Psoas muscle (tissue), 8 donors: ENCODE results near the gene FUBP3. TPM values are rescaled to one million over a fixed set of nuclear protein-coding genes. Genes with fewer than 3 reads are reported as not detected.

Experiments used
- ATAC-seq, 4 donors: fragments of 200-7000 bp; cut with Tn5 transposase; one replicate each; pipeline ENCODE4 v1.9.1; 2020; ENCODE audit warnings: moderate library complexity in 3 of 4, mild to moderate bottlenecking in 2 of 4
- DNase-seq, 2 donors: peaks; one replicate each; pipeline ENCODE4 v3.0.0-alpha.2; 2020
- H3K27ac ChIP-seq: fragments of 200-600 bp; one replicate; pipeline ENCODE4 v1.8.0; 2022
- H3K27me3 ChIP-seq, 3 donors: fragments of 200-600 bp in 1 of 3; one replicate each; pipeline versions ENCODE4 v1.6.1 to v1.8.0; 2013 to 2022; ENCODE audit warnings: low read length in 2 of 3, mild to moderate bottlenecking in 2 of 3, moderate library complexity in 1 of 3; ENCODE audit not compliant: insufficient read depth in 3 of 3
- H3K36me3 ChIP-seq, 2 donors: fragments of 200-600 bp in 1 of 2; one replicate each; pipeline versions ENCODE4 v1.6.1 to v1.8.0; 2013 to 2022; ENCODE audit warnings: low read depth in 1 of 2, mild to moderate bottlenecking in 1 of 2, moderate library complexity in 1 of 2; ENCODE audit not compliant: insufficient read depth in 1 of 2
- H3K4me1 ChIP-seq: fragments of 200-600 bp; one replicate; pipeline ENCODE4 v1.8.0; 2022
- H3K4me3 ChIP-seq: fragments of 200-600 bp; one replicate; pipeline ENCODE4 v1.8.0; 2022; ENCODE audit warnings: mild to moderate bottlenecking
- H3K9me3 ChIP-seq: fragments of 200-600 bp; one replicate; pipeline ENCODE4 v1.8.0; 2022
- CTCF ChIP-seq: fragments of 200-600 bp; IDR thresholded peaks from one replicate; pipeline ENCODE4 v1.8.0; 2022; ENCODE audit warnings: antibody characterized with exemption
- WGBS, 3 donors: extraction: QIAGEN DNeasy Blood & Tissue Kit; methylation state at CpG; one replicate each; pipeline versions ENCODE4 v1.1.6 to v1.1.7; 2013; 5-methylcytosine and 5-hydroxymethylcytosine counted together
- intact Hi-C, 2 donors: fragments of 100-400 bp; cut with DNase I; formaldehyde crosslinking; loops; one replicate each; pipeline versions ENCODE4 v1.11.0 to v1.14.2; 2022
- polyA plus RNA-seq, 3 donors: library from polyadenylated mRNA; stranded (reverse); fragments of 200-250 nt; gene quantifications; one replicate each; pipeline ENCODE4 v1.2.3, GENCODE V29; 2013
- total RNA-seq, 4 donors: library from RNA; stranded (reverse); fragmentation: NEBNext Ultra II Directional in 2 of 4; extraction: Animal tissue kit (Norgen Biotek cat#: 25700) in 2 of 4; gene quantifications; one replicate each; pipeline versions ENCODE4 v1.2.1 to v1.2.4, GENCODE V29; 2021 to 2023
- donor health status: healthy with polysubstance abuse.
- donor health status: DM: no; HTN: no; CAD: no; lungs with moderate emphysema.
- donor health status: Bipolar disorder and iron deficiency.
- donor health status: healthy.
- donor health status: DM: yes; HTN: yes; CAD: no.
- donor health status: DM: no; HTN: no; CAD: no.
- donor health status: DM: no; HTN: no; CAD: no.
- donor health status: DM: yes; HTN: yes; CAD: no.

Gene FUBP3
- total and polyA plus RNA-seq, 7 donors, result 7.5 to 20.7 (median 16.3) TPM

- ATAC-seq (no peak), DNase-seq (no peak)
- no peaks in the 10 kb centered on the region for H3K27me3 ChIP-seq
- no peaks in the 10 kb centered on the region for H3K9me3 ChIP-seq
- no peak for TF ChIP-seq CTCF
- no peak overlapping the region for H3K4me3 ChIP-seq
- peaks cover 13% of the 10 kb centered on the region for H3K4me1 ChIP-seq
- peaks cover 0 to 10% of the 10 kb centered on the region in 2 donors for H3K36me3 ChIP-seq
- H3K27ac ChIP-seq, result no peak overlapping the region
- 86 to 94% (median 92%) methylated on average over 3 of the region's 3 CpGs for WGBS, 3 donors
- intact Hi-C loops, result no loop called here
These were observed 10.4 kb downstream of the FUBP3 start for GRCh38 chr9:130589754-130590153.

DNA sequence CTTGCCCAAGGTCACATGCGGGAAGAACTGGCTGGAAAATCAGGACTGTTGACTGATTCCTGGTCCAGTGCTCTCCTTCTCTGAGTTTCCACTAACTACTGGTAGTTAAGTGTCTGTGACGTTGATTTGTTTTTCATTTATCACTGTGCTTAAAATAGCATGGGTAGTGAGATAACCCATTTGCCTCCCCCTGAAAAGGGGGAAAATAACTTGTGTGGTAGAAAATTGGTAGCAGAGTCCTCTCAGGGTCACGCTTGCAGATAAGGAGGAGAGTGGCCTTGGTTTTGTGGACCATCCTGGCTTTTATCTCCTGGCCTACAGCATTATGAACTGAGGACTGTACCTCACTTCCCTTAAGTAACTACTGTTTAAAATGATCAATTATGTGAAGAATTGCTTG lies 10.9 kb downstream of the FUBP3 start:
- no peak for TF ChIP-seq CTCF
- intact Hi-C loops, result no loop called here
- H3K27me3 ChIP-seq, result no peaks in the 10 kb centered on the region
- H3K9me3 ChIP-seq, result no peaks in the 10 kb centered on the region
- H3K4me1 ChIP-seq, result peaks cover 13% of the 10 kb centered on the region
- H3K4me3 ChIP-seq, result no peak overlapping the region
- peaks cover 0 to 11% of the 10 kb centered on the region in 2 donors for H3K36me3 ChIP-seq
- no peak overlapping the region for H3K27ac ChIP-seq
- DNase-seq, result no peak
- 69 to 76% (median 74%) methylated on average over 3 of the region's 3 CpGs for WGBS, 3 donors
- peak in 2 of 4 donors; percentile 31 to 53 for ATAC-seq

- no peak for TF ChIP-seq CTCF
- Histone ChIP-seq H3K36me3 (peaks cover 4 to 35% of the 10 kb centered on the region in 2 donors), H3K9me3 (no peaks in the 10 kb centered on the region), H3K4me1 (peaks cover 13% of the 10 kb centered on the region), H3K27me3 (no peaks in the 10 kb centered on the region), H3K4me3 (no peak overlapping the region), H3K27ac (no peak overlapping the region)
- intact Hi-C loops, result no loop called here
- DNase-seq (no peak), ATAC-seq (no peak)
- 90 to 93% (median 92%) methylated on average over 2 of the region's 2 CpGs for WGBS, 3 donors
These were observed 13.6 kb downstream of the FUBP3 start for GRCh38 chr9:130593020-130593419.

DNA sequence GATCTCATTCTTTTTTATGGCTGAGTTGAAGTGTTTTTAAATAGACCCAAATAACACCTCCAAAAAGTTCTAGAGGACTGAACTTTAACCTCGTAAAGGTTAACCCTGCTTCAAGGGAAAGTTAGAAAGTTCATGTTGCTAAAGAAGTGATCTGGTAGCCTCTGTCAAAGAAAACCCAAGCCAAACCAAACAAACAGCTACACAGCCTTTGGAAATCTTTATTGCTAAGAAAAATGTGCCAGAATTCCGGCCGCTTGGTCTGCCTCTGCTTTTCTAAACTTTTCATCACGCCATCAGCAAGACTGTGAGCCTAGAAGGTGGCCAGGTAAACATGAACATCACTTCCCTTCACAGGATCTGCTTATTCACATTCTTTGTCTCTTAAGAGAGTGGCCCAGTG lies 17.9 kb downstream of the FUBP3 start:
- 91 to 96% (median 92%) methylated on average over 4 of the region's 4 CpGs for WGBS, 3 donors
- no peak for DNase-seq
- Histone ChIP-seq H3K36me3 (peaks cover 6 to 50% of the 10 kb centered on the region in 2 donors), H3K4me3 (no peak overlapping the region), H3K9me3 (no peaks in the 10 kb centered on the region), H3K27ac (no peak overlapping the region), H3K4me1 (no peaks in the 10 kb centered on the region), H3K27me3 (no peaks in the 10 kb centered on the region)
- ATAC-seq, result no peak
- TF ChIP-seq CTCF, result no peak
- intact Hi-C loops, result no loop called here

- Histone ChIP-seq H3K4me3 (no peak overlapping the region), H3K4me1 (no peaks in the 10 kb centered on the region), H3K36me3 (peaks cover 6 to 50% of the 10 kb centered on the region in 2 donors), H3K9me3 (no peaks in the 10 kb centered on the region), H3K27ac (no peak overlapping the region), H3K27me3 (no peaks in the 10 kb centered on the region)
- WGBS, 3 donors, result 95 to 97% (median 96%) methylated on average over 5 of the region's 5 CpGs
- ATAC-seq (no peak), DNase-seq (no peak)
- intact Hi-C loops, result no loop called here
- no peak for TF ChIP-seq CTCF
These were observed 18.8 kb downstream of the FUBP3 start for GRCh38 chr9:130598188-130598587.
